Panc1 (cell line): Measurements from ENCODE around the gene SH3GLB1. TPM values are rescaled to one million over a fixed set of nuclear protein-coding genes. Genes with fewer than 3 reads are reported as not detected.

ENCODE experiments used
- ATAC-seq: fragments of 200-7000 bp; cut with Tn5 transposase; 2 replicates; pipeline ENCODE4 v1.9.1; 2020; ENCODE audit warnings: mild to moderate bottlenecking, moderate library complexity
- BruUV-seq: library from RNA; stranded (reverse); fragments of 400-500 nt; replicated peaks from 2 replicates; lab custom pipeline; 2021; lab: Mats Ljungman, UMichigan
- CTCF ChIA-PET: fragments of 300-600 bp; sonication (Branson Sonifier 250); formaldehyde crosslinking; loops from one replicate; lab custom pipeline; 2022; ENCODE audit warnings: antibody characterized with exemption; lab: Charles Lee
- POLR2A ChIA-PET: fragments of 300-600 bp; sonication (Branson Sonifier 250); formaldehyde crosslinking; loops from one replicate; lab custom pipeline; 2022; ENCODE audit warnings: antibody characterized with exemption; lab: Charles Lee
- DNase-seq: peaks from one replicate; pipeline ENCODE4 v3.0.0-alpha.2; 2010; ENCODE audit warnings: low read depth, low spot score
- H3K27ac ChIP-seq: 2 replicates; pipeline ENCODE4 v1.5.1; 2011; ENCODE audit warnings: mild to moderate bottlenecking, low read length, inconsistent platforms
- H3K27me3 ChIP-seq: fragments of 200-500 bp; sonication (Bioruptor generic); 2 replicates; pipeline ENCODE4 v1.6.0; 2014; ENCODE audit warnings: low read length, inconsistent platforms; ENCODE audit not compliant: control insufficient read depth, insufficient read depth
- H3K36me3 ChIP-seq: fragments of 200-500 bp; sonication (Bioruptor generic); 2 replicates; pipeline ENCODE4 v1.5.1; 2014; ENCODE audit warnings: inconsistent platforms, mild to moderate bottlenecking, low read length, moderate library complexity; ENCODE audit not compliant: control insufficient read depth, insufficient read depth
- H3K4me1 ChIP-seq: 2 replicates; pipeline ENCODE4 v1.5.1; 2011; ENCODE audit warnings: inconsistent platforms, mild to moderate bottlenecking, low read length, moderate library complexity; ENCODE audit not compliant: control insufficient read depth, insufficient read depth
- H3K4me3 ChIP-seq, 2 experiments: 2 replicates each; pipeline ENCODE4 v1.5.1; 2011 to 2012; ENCODE audit warnings: low read depth in 2 of 2, low read length in 2 of 2, mild to moderate bottlenecking in 2 of 2, inconsistent platforms in 1 of 2, moderate library complexity in 1 of 2
- H3K9me3 ChIP-seq: fragments of 200-500 bp; sonication (Bioruptor generic); 2 replicates; pipeline ENCODE4 v1.5.1; 2014; ENCODE audit warnings: low read depth, mild to moderate bottlenecking, inconsistent platforms, low read length, moderate library complexity; ENCODE audit not compliant: control insufficient read depth, insufficient read depth
- POLR2AphosphoS5 ChIP-seq: IDR thresholded peaks from 2 replicates; pipeline ENCODE4 v1.6.1; 2012; ENCODE audit warnings: mild to moderate bottlenecking, low read depth, low read length, moderate library complexity
- REST ChIP-seq, 2 experiments: IDR thresholded peaks; 2 replicates each; pipeline ENCODE4 v1.6.1; 2011 to 2012; ENCODE audit warnings: low read depth in 2 of 2, control low read depth in 1 of 2, low read length in 1 of 2, mild to moderate bottlenecking in 1 of 2, moderate library complexity in 1 of 2; ENCODE audit not compliant: insufficient read depth in 1 of 2
- SIN3A ChIP-seq: IDR thresholded peaks from 2 replicates; pipeline ENCODE4 v1.6.1; 2012; ENCODE audit warnings: low read depth, mild to moderate bottlenecking, low read length, moderate library complexity, borderline replicate concordance; ENCODE audit not compliant: insufficient read depth
- TCF7L2 ChIP-seq: IDR thresholded peaks from 2 replicates; pipeline ENCODE4 v1.6.1; 2011; ENCODE audit warnings: mild to moderate bottlenecking, low read depth, low read length, inconsistent platforms
- in situ Hi-C: cut with HindIII; loops from 2 replicates; pipeline ENCODE4 v1.10.0; 2016; ENCODE audit warnings: low sequenced_read_pairs, low pct_unique_long_range_greater_than_20kb
- intact Hi-C: fragments of 100-400 bp; cut with micrococcal nuclease; formaldehyde crosslinking; loops from one replicate; pipeline ENCODE4 v1.10.0; 2022; ENCODE audit not compliant: unreplicated experiment
- total RNA-seq: library from RNA; stranded (reverse); gene quantifications from one replicate; pipeline ENCODE4 v1.2.1, GENCODE V29; 2021; ENCODE audit not compliant: unreplicated experiment
- TF ChIP-seq, protein P1 (sequence below): fragments of 450-650 bp; IDR thresholded peaks from 2 replicates; pipeline ENCODE4 v1.5.1; 2017; ENCODE audit warnings: mild to moderate bottlenecking

Gene SH3GLB1
- total RNA-seq, 1 experiment from 2014 or later = 94.3 TPM

GRCh38 chr1:86747304-86747703, 42.9 kb downstream of the SH3GLB1 start:
- H3K4me1 ChIP-seq = no peaks in the 10 kb centered on the region
- intact Hi-C loops = no loop called here

DNA sequence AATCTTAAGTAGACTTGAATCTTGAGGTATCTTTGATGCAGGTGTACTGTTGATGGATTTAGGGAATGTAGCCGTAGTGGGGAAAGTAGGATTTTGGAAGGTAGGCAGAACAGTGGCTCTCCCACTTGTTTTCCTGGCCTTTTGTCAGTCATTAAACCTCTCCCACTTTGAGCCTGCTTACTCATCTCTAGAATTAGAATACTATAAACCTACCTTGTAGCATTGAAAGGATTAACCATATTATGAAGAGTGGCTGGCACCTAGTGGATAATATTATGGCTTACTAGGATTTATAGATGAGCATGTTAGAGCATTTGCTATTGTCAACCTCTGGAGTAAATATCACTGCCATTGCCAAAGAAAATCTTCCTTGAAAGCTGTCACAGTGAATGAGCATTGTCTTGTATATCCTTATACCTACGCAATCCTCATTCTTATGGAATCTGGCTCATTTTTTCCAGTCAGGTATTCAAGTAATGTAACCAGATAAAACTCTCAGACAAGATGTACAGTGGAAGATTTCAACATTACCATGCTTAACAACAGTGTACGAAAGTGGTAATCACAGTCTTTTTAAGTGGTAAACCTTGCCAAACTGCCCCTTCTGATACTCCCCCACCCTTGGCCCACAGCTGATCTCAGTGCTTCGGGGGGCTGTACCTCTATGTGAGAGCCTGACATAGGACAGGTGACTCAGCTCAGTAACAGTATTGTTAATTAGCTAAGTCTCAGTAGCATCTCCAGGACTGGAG, 44.4 kb downstream of the SH3GLB1 start:
- Histone ChIP-seq H3K27ac (no peak overlapping the region), H3K4me3 (no peak overlapping the region), H3K27me3 (peaks cover 11% of the 10 kb centered on the region), H3K9me3 (no peaks in the 10 kb centered on the region), H3K36me3 (peaks cover 9% of the 10 kb centered on the region), H3K4me1 (no peaks in the 10 kb centered on the region)
- no peak for ATAC-seq
- TF ChIP-seq POLR2AphosphoS5 (no peak), TCF7L2 (no peak), REST (IDR thresholded peaks at IDR 0.05; ENCODE audit: insufficient read depth in 1 of 2, low read depth in 2 of 2, low read length in 1 of 2) (no peak), SIN3A (no peak)
- TF ChIP-seq, protein P1, sequence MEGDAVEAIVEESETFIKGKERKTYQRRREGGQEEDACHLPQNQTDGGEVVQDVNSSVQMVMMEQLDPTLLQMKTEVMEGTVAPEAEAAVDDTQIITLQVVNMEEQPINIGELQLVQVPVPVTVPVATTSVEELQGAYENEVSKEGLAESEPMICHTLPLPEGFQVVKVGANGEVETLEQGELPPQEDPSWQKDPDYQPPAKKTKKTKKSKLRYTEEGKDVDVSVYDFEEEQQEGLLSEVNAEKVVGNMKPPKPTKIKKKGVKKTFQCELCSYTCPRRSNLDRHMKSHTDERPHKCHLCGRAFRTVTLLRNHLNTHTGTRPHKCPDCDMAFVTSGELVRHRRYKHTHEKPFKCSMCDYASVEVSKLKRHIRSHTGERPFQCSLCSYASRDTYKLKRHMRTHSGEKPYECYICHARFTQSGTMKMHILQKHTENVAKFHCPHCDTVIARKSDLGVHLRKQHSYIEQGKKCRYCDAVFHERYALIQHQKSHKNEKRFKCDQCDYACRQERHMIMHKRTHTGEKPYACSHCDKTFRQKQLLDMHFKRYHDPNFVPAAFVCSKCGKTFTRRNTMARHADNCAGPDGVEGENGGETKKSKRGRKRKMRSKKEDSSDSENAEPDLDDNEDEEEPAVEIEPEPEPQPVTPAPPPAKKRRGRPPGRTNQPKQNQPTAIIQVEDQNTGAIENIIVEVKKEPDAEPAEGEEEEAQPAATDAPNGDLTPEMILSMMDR = no peak
- ChIA-PET CTCF (no interaction called here), POLR2A (interaction anchor here (0.6 kb wide), 1 partner anchor 27 kb away, joined by 3 read pairs; no protein-coding TSS in a partner anchor)
- BruUV-seq = no TSS peak
- in situ Hi-C loops = no loop called here
- no peak for DNase-seq
- intact Hi-C loops = no loop called here

More at GRCh38 chr1:86747304-86747703, 42.9 kb downstream of the SH3GLB1 start:
- Histone ChIP-seq H3K9me3 (no peaks in the 10 kb centered on the region), H3K27me3 (peaks cover 6% of the 10 kb centered on the region), H3K4me3 (no peak overlapping the region), H3K36me3 (peaks cover 19% of the 10 kb centered on the region), H3K27ac (no peak overlapping the region)
- ATAC-seq (0 out of 2 replicates have a peak, but pooled peaks have one; percentile 25), DNase-seq (no peak)
- no peak for TF ChIP-seq TCF7L2
- TF ChIP-seq, protein P1 = no peak
- no peak for TF ChIP-seq POLR2AphosphoS5
- no peak for TF ChIP-seq SIN3A
- in situ Hi-C loops = no loop called here
- ChIA-PET CTCF (no interaction called here), POLR2A (no interaction called here)
- TSS peak; percentile 30 for BruUV-seq
